H4 (cell line): Measurements from ENCODE around the gene NPHS1. TPM values are rescaled to one million over a fixed set of nuclear protein-coding genes. Genes with fewer than 3 reads are reported as not detected.
A peak's percentile ranks its signal among the peaks of the same experiment; 100 is the strongest.
"Not testable (repeated sequence)": the region's sequence is repeated elsewhere in the genome, so short reads cannot be mapped to it uniquely, and the experiment has no call there.

Source experiments
- DNase-seq: peaks from one replicate; pipeline ENCODE4 v3.0.0-alpha.2; 2015; ENCODE audit warnings: low spot score
- total RNA-seq: library from RNA; depleted of rRNA; stranded (reverse); fragments of >200 nt; shearing (Covaris generic); gene quantifications from 2 replicates; pipeline ENCODE4 v1.2.3, GENCODE V29; 2014

Gene NPHS1
- total RNA-seq, 1 experiment from 2014 or later = not detected

DNA sequence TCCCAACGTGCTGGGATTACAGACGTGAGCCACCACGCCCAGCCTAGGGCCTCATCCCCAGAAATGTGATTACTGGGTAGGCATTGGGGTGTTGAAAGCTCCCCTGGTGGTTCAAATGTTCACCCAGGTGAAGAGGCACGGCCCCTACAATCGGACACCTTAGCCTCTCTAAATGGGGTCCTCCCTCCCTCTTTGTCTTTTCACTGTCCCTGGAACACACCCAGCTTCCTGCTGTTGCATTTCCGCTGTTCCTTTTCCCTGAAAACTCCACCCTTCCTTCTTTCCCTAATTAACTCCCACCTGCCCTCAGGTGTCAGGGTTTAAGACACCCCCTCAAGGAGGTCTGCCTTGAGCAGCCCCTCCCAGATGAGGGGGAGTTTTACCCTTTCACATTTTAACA is 36.0 kb downstream of the NPHS1 start:
- no peak for DNase-seq

DNA sequence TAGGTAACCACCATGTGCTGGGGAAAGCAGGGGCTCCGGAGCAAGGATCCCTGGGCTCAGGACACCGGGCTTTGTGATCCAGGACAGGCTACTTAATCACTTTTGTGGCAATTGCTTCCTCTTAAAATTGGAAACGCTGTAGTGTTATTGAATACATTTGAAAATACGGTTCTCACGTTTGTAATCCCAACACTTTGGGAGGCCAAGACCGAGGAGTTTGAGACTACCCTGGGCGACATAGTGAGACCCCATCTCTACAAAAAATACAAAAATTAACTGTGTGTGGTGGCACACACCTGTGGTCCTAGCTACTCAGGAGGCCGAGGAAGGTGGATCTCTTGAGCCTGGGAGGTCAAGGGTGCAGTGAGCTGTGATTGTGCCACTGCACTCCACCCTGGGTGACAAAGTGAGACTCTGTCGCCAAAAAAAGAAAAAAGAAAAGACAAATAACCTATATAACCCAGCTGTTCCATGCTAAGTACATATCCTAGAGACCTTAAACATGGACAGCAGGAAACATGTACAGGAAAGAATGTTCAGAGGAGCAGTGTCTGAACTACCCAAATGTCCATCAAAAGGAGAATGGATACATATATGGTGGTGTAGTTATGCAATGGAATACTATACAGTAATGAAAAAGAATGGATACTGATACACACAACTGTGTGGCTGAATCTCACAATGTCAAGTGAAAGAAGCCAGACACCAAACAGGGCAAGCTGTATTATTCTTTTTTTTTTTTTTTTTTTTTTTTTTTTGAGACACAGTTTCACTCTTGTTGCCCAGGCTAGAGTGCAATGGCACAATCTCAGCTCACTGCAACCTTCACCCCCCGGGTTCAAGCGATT is 39.0 kb downstream of the NPHS1 start:
- no peak for DNase-seq

DNA sequence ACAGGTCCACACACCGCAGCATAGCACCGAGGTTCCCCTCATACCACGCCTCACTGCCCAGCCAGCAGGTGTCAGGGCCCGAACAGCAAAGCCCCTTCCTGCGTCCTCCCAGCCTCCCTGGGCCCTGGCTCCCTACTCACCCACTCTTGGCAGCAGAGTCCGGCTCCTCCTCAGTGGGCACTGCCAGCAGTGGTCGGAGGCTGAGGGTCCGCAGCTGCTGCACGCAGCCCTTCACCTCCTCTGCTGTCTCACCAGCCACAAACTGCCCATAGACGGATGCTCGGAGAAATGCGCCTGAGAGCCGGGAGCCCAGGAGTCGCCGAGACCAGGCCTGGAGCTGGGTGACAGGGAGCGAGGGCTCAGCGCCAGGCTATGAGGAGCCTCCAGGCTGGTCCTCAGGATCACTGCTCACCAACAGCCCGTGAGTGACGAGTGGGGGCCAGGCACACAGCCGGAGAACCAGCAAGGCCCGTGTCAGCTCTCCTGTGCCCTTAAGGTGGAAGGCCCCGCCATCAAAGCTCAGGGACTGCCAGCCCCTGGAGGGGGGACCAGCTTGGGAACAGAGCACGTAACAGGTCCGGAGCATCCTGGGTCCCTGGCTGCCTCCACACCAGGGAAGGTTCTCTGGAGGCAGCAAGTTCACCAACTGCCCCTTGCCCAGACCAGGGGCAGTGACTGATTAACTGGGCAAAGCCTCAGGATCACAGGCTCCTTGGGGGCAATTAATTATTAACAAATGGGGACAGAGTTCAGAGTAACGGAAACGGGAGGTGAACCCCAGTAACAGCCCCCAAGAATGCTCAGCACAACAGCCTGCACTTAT is 39.9 kb downstream of the NPHS1 start, which contains the start of gene PRODH2:
Gene PRODH2, minus strand, starts transcription at position 626 of the 823 bp plus-strand sequence. Its CDS starts 40 bp downstream, at position 586.
- no peak for DNase-seq

DNA sequence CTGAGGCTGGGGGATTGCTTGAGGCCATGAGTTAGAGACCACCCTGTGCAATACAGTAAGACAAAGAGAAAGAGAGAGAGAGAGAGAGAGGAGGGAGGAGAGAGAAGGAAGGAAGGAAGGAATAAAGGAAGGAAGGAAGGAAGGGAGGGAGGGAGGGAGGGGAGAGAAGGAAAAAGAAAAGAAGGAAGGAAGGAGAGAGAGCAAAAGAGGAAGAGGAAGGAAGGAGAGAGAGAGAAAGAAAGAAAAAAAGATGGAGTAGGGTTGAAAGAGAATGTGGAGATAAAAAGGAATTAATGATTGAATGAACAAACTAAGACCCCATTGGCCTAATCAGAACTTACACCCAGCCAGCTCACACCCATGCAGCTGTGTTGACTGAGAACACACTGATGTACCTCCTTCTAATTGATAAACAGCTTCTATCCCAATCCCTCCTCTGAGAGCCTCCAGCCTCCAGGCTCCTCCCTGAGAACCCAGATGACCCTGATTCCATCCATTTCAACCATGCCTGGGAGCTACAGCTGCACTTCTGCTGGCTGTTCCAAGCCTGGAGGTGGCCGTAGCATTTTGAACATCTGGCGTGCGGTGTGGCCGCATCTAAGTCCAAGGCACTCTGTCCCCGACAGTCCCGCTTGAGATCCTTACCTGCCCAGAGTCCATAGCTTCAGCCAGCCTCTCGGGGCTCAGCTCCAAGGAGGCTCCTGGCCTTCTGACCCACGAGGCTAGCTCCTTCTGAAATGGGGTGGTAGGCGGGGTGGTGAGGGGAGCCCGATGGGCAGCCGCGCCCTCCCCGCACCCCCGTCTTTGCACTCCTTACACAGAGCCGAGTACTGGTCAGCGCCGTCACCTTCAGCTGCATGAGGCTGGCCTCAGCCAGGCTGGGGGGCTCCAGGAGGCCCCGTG is 40.7 kb downstream of the NPHS1 start:
- no peak for DNase-seq

DNA sequence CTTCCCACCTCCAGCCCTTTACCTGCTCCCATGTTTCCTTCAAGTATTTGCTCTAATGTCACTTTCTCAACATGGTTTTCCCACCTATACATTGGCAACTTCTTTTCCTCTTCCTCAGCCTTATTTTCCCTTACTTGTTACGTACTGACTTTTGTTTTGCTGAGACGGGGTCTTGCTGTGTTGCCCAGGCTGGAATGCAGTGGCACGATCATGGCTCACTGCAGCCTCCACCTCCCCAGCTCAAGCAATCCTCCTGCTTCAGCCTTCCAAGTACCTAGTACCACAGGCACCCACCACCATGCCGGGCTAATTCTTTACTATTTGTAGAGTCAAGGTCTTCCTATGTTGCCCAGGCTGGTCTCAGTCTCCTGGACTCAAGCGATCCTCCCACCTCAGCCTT is 44.7 kb downstream of the NPHS1 start:
- DNase-seq = no peak

GRCh38 chr19:35806597-35806996 is 45.7 kb downstream of the NPHS1 start:
- no peak for DNase-seq

GRCh38 chr19:35805526-35806102 is 46.7 kb downstream of the NPHS1 start:
- DNase-seq = no peak

GRCh38 chr19:35801828-35802227 is 50.5 kb downstream of the NPHS1 start:
- no peak for DNase-seq

- no peak for DNase-seq
These were observed 54.6 kb downstream of the NPHS1 start for GRCh38 chr19:35797663-35798062.

DNA sequence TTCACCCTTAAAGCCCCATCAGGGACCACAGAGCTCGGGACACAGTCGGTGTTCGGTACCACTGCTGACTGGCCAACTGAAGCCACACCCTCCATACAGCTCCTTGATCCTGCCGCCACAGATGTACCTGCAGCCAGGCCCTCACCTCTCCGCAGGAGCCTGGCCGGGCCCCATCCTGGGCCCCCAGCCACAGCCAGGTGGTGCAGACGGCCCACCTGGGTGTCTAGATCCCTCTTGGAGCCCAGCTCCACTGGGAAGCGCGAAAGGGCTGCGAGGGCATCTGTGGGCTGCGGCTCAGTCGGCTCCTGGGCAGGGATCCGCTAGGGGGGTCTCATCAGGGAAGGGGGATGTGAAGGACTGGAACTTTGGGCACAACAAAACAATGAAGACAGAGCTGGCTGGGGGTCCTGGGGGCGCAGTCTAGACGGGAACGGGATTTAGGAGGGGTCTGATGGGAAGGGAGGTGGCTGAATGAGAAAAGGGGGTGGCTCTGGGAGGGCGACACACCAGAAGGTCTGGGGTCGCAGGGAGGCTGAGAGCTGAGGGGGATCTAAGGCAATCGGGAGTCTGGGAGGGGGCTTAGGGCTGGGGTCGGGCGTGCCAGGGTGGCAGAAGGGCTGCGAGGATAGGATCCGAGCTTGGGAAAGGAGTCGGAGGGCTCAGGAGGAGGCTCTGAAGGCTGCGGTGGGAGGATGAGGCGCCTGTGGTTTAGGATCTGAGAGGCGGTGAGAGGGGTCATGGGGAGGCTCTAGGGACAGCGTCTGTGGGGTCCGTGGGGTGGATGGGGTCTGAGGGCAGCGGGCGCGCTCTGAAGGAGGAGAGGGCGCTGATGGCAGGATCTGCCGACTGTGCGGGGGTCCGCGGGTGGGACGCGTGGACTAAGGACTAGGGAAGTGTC is 55.4 kb downstream of the NPHS1 start:
- DNase-seq = no peak

DNA sequence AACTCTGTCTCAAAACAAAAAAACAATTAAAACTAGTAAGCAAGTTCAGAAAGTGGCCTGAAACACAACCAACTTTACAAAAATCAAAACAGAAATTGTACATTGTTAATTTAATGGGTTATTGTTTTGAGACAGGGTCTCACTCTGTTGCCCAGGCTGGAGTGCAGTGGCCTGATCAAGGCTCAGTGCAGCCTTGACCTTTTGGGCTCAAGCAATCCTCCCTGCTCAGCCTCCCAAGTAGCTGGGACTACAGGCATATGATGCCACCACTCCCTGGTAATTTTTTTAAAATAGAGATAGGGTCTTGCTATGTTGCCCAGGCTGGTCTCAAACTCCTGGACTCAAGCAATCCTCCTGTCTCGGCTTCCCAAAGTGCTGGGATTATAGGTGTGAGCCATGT is 56.7 kb downstream of the NPHS1 start:
- not testable (repeated sequence) for DNase-seq

DNA sequence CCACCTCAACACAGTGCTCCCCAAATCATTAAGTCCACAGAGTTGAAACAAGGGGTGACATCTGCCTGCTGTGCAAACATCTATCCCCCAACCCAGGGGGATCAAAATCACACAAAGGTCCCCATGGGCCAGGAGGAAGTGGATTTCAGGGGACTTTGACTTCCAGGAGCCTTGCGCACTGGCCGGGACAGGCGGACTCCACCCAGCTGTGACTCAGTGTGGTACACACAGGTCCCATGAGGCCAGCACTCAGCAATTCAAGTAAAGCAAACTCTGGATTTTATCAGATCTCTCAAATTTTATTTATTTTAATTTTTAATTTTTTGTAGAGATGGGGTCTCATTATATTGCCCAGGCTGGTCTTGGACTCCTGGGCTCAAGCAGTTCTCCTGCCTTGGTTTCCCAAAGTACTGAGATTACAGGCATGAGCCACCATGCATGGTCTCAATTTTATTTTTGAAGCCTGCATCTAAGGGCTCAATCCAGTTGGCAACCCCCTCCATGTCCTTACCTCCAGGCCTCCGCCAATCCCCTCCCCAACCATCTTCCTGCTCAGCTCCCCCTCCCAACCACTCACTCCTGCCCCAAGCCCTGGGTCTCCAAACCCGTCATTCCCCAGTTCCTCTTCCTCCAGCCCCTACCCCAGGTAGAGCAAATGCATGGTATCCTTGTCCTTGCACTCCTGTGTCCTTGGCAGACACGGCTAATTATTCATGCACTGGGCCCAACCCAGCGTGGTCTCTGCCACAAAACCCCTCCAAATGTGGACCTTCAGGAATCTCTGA is 58.7 kb downstream of the NPHS1 start:
- no peak for DNase-seq

- no peak for DNase-seq
These were observed 59.4 kb downstream of the NPHS1 start for GRCh38 chr19:35792888-35793287.

DNA sequence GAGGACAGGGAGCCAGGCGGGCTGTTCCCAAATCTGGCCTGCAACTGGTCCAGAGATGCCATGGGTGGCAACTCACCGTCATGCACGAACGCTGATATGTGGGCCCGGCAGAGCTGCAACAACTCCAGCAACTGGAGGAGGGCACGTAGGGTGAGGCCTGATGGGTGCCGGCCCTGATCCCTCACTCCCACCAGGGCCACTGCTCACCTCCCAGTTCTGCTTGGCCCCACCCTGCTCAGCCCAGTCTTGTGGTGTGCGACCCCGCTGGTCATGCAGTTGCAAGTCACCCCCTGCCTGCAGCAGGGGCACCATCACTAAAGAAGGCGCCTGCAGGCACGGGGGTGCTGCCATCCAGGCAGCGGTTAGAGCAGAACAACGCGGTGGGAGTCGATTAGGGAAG is 60.0 kb downstream of the NPHS1 start:
- no peak for DNase-seq

GRCh38 chr19:35791814-35792279 is 60.5 kb downstream of the NPHS1 start:
- DNase-seq = no peak

- peak; percentile 23 for DNase-seq
These were observed 61.1 kb downstream of the NPHS1 start for GRCh38 chr19:35790981-35791813.

DNA sequence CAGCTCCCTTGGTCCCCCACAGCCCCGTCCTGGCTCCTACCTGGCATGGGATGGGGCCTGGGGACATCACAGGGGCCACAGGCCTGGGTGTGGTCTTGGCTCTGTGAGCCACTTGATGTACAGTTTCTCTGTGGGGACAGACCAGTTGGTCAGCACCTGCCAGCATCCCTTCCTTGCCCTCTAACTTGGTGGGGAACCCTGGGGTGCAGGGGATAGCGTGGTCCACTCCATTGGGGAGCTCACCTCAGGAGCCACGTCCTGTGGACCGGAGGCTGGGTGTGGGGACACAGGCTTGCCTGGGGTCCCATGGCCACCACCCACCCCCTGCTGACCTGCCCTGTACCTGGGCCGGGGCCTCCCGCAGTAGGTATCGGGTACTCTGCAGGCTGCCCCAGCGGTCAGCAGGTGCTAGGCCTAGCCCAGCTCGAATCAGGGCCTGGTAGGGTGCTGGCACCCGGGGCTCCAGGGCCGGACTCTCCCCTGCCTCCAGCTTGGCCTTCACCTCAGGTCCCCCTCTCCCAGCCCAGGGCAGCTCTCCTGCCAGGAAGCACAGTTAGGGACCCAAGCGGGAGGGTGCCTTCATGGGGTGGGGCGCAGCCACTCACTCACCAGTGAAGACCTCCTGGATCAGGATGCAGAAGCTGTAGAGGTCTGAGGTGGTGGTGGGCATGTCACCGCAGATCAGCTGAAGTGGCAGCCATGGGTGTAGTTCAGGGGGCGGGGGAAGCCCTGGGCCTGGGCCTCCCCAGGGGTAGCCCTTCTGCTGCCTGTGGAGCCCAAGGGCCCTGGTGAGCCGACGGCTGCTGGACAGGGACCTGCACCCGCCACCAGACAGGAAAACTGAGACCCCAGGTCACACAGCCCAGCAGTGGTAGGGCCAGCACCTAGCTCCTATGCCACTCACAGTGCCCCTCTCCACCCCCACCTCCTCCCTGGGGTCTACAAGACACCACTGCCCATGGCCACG is 62.0 kb downstream of the NPHS1 start:
- no peak for DNase-seq
